ENCODE results near the gene KCNH8. TPM values are rescaled to one million over a fixed set of nuclear protein-coding genes. Genes with fewer than 3 reads are reported as not detected.

KCNH8 gene
- total RNA-seq, 1 experiment from 2014 or later: 1.3 TPM

DNA sequence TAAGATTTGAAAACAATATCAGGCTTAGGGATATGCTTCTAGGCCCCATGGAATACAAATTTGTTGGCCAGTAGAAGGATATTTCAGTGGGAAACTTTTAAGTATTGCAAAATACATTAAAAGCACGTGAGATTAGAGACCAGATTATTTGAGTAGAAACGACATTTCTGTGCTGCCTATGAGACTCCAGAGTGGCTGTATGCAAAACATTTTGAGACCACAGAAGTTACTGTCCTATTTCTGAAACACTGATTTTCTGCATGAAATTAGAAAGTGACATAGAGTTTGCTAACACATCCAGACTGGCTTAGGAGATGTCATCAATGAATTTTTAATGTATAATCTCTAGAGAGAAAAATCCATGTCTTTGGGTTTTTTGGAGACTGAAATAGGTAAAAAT, 99.8 kb downstream of the KCNH8 start:
- no TSS peak for BruUV-seq (replicated peaks)
- no peak overlapping the region for H3K4me3 Mint-ChIP-seq (ENCODE audit: low read depth, unreplicated experiment)
- H3K27me3 Mint-ChIP-seq (ENCODE audit: unreplicated experiment): no peaks in the 10 kb centered on the region
- intact Hi-C loops (cut with micrococcal nuclease; ENCODE audit: unreplicated experiment): no loop called here
- no peaks in the 10 kb centered on the region for H3K36me3 Mint-ChIP-seq (ENCODE audit: insufficient read depth, unreplicated experiment)
- CTCF ChIA-PET: no interaction called here
- DNase-seq: no peak
- TF ChIP-seq, protein P1, sequence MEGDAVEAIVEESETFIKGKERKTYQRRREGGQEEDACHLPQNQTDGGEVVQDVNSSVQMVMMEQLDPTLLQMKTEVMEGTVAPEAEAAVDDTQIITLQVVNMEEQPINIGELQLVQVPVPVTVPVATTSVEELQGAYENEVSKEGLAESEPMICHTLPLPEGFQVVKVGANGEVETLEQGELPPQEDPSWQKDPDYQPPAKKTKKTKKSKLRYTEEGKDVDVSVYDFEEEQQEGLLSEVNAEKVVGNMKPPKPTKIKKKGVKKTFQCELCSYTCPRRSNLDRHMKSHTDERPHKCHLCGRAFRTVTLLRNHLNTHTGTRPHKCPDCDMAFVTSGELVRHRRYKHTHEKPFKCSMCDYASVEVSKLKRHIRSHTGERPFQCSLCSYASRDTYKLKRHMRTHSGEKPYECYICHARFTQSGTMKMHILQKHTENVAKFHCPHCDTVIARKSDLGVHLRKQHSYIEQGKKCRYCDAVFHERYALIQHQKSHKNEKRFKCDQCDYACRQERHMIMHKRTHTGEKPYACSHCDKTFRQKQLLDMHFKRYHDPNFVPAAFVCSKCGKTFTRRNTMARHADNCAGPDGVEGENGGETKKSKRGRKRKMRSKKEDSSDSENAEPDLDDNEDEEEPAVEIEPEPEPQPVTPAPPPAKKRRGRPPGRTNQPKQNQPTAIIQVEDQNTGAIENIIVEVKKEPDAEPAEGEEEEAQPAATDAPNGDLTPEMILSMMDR (IDR thresholded peaks at IDR 0.05; ENCODE audit: unreplicated experiment): no peak
- H3K4me1 Mint-ChIP-seq (ENCODE audit: low read depth, unreplicated experiment): no peaks in the 10 kb centered on the region
- H3K9me3 Mint-ChIP-seq (ENCODE audit: low read depth, unreplicated experiment): peaks cover 4% of the 10 kb centered on the region
- H3K27ac Mint-ChIP-seq (ENCODE audit: unreplicated experiment): no peak overlapping the region

DNA sequence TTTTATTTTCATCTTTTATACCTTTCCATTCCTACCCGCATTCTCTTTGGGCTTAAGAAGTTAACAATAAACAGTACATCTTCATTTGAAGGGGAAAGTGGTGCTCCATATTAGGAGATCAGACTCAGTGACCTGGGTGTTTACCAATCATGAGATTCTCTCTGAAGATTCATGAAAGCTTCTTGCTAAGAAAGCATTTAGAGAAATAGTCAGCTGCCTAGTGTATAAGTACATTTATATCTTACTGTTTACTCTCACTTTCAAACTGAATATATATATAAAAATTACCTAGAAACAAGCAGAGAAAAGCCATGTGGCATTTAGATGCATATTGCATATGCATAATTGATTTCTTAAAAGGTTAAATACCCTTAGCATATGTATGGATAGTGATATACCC, 100.5 kb downstream of the KCNH8 start:
- H3K36me3 Mint-ChIP-seq (ENCODE audit: insufficient read depth, unreplicated experiment): no peaks in the 10 kb centered on the region
- peaks cover 4% of the 10 kb centered on the region for H3K9me3 Mint-ChIP-seq (ENCODE audit: low read depth, unreplicated experiment)
- H3K4me3 Mint-ChIP-seq (ENCODE audit: low read depth, unreplicated experiment): no peak overlapping the region
- DNase-seq: no peak
- intact Hi-C loops (cut with micrococcal nuclease; ENCODE audit: unreplicated experiment): no loop called here
- no peaks in the 10 kb centered on the region for H3K4me1 Mint-ChIP-seq (ENCODE audit: low read depth, unreplicated experiment)
- CTCF ChIA-PET: no interaction called here
- H3K27me3 Mint-ChIP-seq (ENCODE audit: unreplicated experiment): no peaks in the 10 kb centered on the region
- no TSS peak for BruUV-seq (replicated peaks)
- TF ChIP-seq, protein P1 (IDR thresholded peaks at IDR 0.05; ENCODE audit: unreplicated experiment): no peak
- no peak overlapping the region for H3K27ac Mint-ChIP-seq (ENCODE audit: unreplicated experiment)

DNA sequence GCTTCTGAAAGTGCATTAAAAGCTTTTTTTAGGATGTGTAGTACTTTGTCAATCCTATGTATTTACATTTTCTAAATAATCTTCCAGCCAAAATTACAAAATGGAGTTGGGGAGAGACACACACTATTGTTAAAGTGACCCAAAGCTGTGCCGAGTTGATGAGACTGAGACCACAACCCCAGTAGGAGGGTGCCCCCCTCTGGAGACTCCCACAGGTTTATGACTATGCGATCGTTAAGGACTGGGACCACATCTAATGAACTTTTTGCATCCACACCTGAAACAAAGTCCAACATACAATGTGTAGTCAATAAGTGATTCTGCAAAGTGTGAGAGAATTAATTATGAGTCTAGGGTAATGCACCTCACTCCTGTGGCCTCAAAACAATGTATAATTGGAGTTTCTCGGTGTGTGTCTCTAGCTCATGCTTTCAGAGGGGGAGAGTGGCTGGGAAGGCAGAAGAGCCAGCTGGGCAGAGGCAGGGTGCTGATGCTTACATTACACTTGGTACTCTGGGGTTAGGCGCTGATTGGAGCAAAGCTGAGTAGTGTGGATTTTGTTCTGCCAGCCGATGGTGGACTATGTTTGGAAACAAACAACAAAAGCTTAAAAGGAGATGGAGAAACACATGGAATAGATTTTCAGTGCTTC, 102.8 kb downstream of the KCNH8 start:
- Mint-ChIP-seq H3K27me3 (ENCODE audit: unreplicated experiment) (no peaks in the 10 kb centered on the region), H3K9me3 (ENCODE audit: low read depth, unreplicated experiment) (no peaks in the 10 kb centered on the region), H3K36me3 (ENCODE audit: insufficient read depth, unreplicated experiment) (no peaks in the 10 kb centered on the region), H3K4me1 (ENCODE audit: low read depth, unreplicated experiment) (no peaks in the 10 kb centered on the region), H3K27ac (ENCODE audit: unreplicated experiment) (no peak overlapping the region), H3K4me3 (ENCODE audit: low read depth, unreplicated experiment) (no peak overlapping the region)
- CTCF ChIA-PET: no interaction called here
- BruUV-seq (replicated peaks): no TSS peak
- intact Hi-C loops (cut with micrococcal nuclease; ENCODE audit: unreplicated experiment): loop anchor here (2.0 kb wide), 1 partner anchor 186 kb away; no protein-coding TSS in a partner anchor
- TF ChIP-seq, protein P1 (IDR thresholded peaks at IDR 0.05; ENCODE audit: unreplicated experiment): no peak
- peak; percentile 5 for DNase-seq

DNA sequence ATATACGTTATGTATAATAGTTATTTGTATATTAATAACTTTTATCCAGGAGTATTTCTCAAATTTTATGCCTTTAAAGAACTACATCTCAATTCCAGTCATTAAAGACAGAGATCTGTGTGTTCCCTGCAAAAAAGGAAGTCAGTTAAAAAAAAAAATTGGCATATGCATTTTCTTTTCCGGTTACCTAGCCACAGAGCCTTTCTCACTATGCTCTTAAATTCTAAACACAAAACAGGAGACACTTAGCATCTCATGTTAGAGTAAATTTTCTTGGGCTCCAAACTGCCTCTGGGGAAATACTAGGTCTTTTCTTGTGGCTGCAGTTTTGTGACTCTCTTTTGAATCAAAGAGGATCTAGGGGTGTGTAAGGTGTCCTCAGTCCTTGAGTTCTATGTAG, 105.9 kb downstream of the KCNH8 start:
- no peak for DNase-seq
- no TSS peak for BruUV-seq (replicated peaks)

More for the DNA sequence above, 105.9 kb downstream of the KCNH8 start:
- Mint-ChIP-seq H3K36me3 (ENCODE audit: insufficient read depth, unreplicated experiment) (no peaks in the 10 kb centered on the region), H3K4me1 (ENCODE audit: low read depth, unreplicated experiment) (no peaks in the 10 kb centered on the region), H3K9me3 (ENCODE audit: low read depth, unreplicated experiment) (no peaks in the 10 kb centered on the region), H3K27me3 (ENCODE audit: unreplicated experiment) (no peaks in the 10 kb centered on the region), H3K4me3 (ENCODE audit: low read depth, unreplicated experiment) (no peak overlapping the region), H3K27ac (ENCODE audit: unreplicated experiment) (no peak overlapping the region)
- intact Hi-C loops (cut with micrococcal nuclease; ENCODE audit: unreplicated experiment): no loop called here
- TF ChIP-seq, protein P1 (IDR thresholded peaks at IDR 0.05; ENCODE audit: unreplicated experiment): no peak
- CTCF ChIA-PET: no interaction called here

Data from Calu3 (cell line).